HEK293T (cell line): ENCODE results near the gene MEI1.
"Not testable (repeated sequence)": the region's sequence is repeated elsewhere in the genome, so short reads cannot be mapped to it uniquely, and the experiment has no call there.

Experiments used
- CTCF ChIA-PET: fragments of 350-600 bp; formaldehyde crosslinking; extraction: SDS; loops from one replicate; lab custom pipeline; 2021; ENCODE audit warnings: antibody characterized with exemption, inconsistent platforms; lab: Yijun Ruan, JAX
- POLR2A ChIA-PET: fragments of 350-600 bp; formaldehyde crosslinking; extraction: SDS; loops from one replicate; lab custom pipeline; 2020; ENCODE audit warnings: antibody characterized with exemption, inconsistent platforms; lab: Yijun Ruan, JAX
- DNase-seq: peaks from one replicate; pipeline ENCODE4 v3.0.0; 2012; ENCODE audit warnings: mixed read lengths; ENCODE audit errors: extremely low spot score
- ARNT ChIP-seq: fragments of 450-650 bp; IDR thresholded peaks from 2 replicates; pipeline ENCODE4 v1.6.1; 2017; ENCODE audit warnings: mild to moderate bottlenecking
- BHLHE40 ChIP-seq: fragments of 450-650 bp; IDR thresholded peaks from 2 replicates; pipeline ENCODE4 v1.6.1; 2016; ENCODE audit warnings: mild to moderate bottlenecking, moderate library complexity, borderline replicate concordance
- CTBP1 ChIP-seq: fragments of 450-650 bp; IDR thresholded peaks from 2 replicates; pipeline ENCODE4 v1.6.1; 2016; ENCODE audit warnings: borderline replicate concordance
- ELF4 ChIP-seq: fragments of 450-650 bp; IDR thresholded peaks from 2 replicates; pipeline ENCODE4 v1.6.1; 2017; ENCODE audit warnings: antibody characterized with exemption
- FOXA1 ChIP-seq: fragments of 450-650 bp; IDR thresholded peaks from 2 replicates; pipeline ENCODE4 v1.6.1; 2016; ENCODE audit warnings: mild to moderate bottlenecking
- FOXK2 ChIP-seq: fragments of 450-650 bp; IDR thresholded peaks from 2 replicates; pipeline ENCODE4 v1.6.1; 2016; ENCODE audit warnings: mild to moderate bottlenecking
- FOXM1 ChIP-seq: fragments of 450-650 bp; IDR thresholded peaks from 2 replicates; pipeline ENCODE4 v1.6.1; 2017; ENCODE audit warnings: mild to moderate bottlenecking, borderline replicate concordance
- HDGF ChIP-seq: fragments of 450-650 bp; IDR thresholded peaks from 2 replicates; pipeline ENCODE4 v1.6.1; 2017; ENCODE audit warnings: antibody characterized with exemption, borderline replicate concordance
- L3MBTL2 ChIP-seq: fragments of 450-650 bp; conservative IDR thresholded peaks from 2 replicates; pipeline ENCODE4 v1.6.1; 2016; ENCODE audit warnings: mild to moderate bottlenecking
- LEF1 ChIP-seq: fragments of 450-650 bp; IDR thresholded peaks from 2 replicates; pipeline ENCODE4 v1.6.1; 2017; ENCODE audit warnings: mild to moderate bottlenecking, borderline replicate concordance
- NFRKB ChIP-seq: fragments of 450-650 bp; IDR thresholded peaks from 2 replicates; pipeline ENCODE4 v1.6.1; 2016; ENCODE audit warnings: mild to moderate bottlenecking, moderate library complexity
- SP1 ChIP-seq: fragments of 450-650 bp; IDR thresholded peaks from 2 replicates; pipeline ENCODE4 v1.6.1; 2017
- SUZ12 ChIP-seq: fragments of 450-650 bp; IDR thresholded peaks from 2 replicates; pipeline ENCODE4 v1.6.1; 2016; ENCODE audit warnings: mild to moderate bottlenecking
- TARDBP ChIP-seq: fragments of 450-650 bp; IDR thresholded peaks from 2 replicates; pipeline ENCODE4 v1.6.1; 2016
- ZNF384 ChIP-seq: fragments of 450-650 bp; IDR thresholded peaks from 2 replicates; pipeline ENCODE4 v1.6.1; 2016
- TF ChIP-seq, protein P1 (sequence below): fragments of 450-650 bp; IDR thresholded peaks from 2 replicates; pipeline ENCODE4 v1.6.1; 2016

Gene MEI1

DNA sequence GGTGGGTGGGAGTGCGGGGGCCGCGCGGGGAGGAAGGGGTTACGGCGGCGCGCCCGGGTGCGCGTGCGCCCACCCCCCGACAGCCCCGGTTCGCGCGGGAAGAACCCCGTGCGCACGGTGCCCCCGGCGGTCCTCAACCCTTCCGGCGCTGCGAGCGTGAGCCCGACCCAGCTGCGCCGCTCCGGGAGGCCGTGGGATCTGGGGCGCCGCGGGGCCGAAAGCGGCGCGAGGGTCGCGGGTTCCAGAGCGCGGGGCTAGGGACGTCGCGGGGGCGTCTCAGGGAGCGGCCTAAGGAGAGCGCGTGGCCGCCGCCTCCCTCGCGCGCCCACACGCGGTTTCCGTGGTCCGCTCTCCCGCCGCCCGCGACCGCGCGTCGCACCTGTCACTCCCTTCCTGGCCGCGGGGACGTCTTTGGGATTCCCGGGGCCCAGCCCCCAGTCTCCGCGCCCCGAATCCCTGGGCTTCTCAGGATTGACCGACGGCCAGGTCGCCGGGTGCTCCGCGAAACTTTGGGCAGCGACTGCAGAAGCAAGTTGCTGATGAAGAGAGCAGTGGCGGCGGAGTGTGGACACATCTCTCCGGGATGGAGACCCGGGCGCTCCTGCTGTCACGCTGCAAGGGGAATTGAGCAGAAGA, 134.2 kb downstream of the MEI1 start:
- DNase-seq = peak; percentile 35
- TF ChIP-seq ZNF384 (no peak), FOXM1 (no peak), ELF4 (no peak), L3MBTL2 (peak; percentile 63), ARNT (no peak)
- TF ChIP-seq, protein P1, sequence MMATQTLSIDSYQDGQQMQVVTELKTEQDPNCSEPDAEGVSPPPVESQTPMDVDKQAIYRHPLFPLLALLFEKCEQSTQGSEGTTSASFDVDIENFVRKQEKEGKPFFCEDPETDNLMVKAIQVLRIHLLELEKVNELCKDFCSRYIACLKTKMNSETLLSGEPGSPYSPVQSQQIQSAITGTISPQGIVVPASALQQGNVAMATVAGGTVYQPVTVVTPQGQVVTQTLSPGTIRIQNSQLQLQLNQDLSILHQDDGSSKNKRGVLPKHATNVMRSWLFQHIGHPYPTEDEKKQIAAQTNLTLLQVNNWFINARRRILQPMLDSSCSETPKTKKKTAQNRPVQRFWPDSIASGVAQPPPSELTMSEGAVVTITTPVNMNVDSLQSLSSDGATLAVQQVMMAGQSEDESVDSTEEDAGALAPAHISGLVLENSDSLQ = no peak
- ChIA-PET CTCF (interaction anchor here (0.6 to 1.4 kb wide), 3 partner anchors 24 to 108 kb away, joined by 3 to 6 read pairs (median 4); no protein-coding TSS in a partner anchor), POLR2A (interaction anchor here (0.7 to 3.5 kb wide), 17 partner anchors 8 to 452 kb away, joined by 3 to 35 read pairs (median 4); partner anchors contain the start of genes CCDC134, CENPM, SNU13 and TEF)

DNA sequence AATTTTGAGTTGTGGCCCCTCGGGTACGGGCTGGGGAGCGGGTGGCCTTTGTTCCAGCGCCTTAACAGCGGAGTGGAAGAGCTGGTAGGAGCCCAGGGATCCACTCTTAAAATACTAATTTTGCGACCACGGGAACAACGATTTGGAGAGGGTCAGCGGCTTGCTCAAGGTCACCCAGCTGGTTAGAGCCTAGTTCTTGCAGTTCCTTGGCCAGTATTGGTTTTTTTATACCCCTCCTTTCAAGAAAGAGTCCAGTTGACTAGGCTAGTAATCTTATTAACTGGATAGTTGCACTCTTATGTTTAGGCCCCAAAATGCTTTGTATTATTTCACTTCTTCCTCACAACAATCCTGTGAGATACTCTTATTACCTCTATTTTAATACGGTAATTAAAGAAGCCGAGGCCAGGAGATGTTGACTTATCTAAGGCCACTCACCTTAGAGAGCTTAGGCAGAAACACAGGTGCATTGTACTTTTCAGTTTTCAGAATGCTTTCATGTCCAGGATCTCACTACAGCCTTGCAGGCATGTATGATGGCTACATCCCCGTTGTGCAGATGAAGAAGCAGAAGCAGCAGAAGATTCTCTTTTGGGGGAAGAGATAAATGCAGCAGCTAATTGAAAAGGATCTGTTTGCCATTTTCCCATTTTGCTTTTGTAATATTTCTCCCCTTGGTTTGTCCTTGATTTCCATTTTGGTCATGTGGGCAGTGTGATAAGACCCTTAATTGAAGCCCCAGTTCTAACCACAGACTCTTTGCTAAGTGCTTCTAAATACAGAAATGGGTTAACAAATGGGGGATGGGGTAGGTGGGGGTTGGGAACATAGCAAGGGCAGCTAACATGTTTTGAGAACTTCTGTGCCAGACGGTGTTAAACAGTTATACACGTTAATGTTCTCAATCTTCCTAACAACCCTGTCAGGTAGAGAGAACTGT, 135.0 kb downstream of the MEI1 start:
- POLR2A ChIA-PET = interaction anchor here (0.9 to 1.5 kb wide), 2 partner anchors 34 to 167 kb away, joined by 7 to 9 read pairs; partner anchors contain the start of gene CCDC134
- TF ChIP-seq TARDBP = no peak
- no peak for TF ChIP-seq NFRKB
- TF ChIP-seq, protein P1 = no peak
- no peak for TF ChIP-seq L3MBTL2
- no peak for TF ChIP-seq FOXA1
- TF ChIP-seq LEF1 = no peak
- no peak for TF ChIP-seq ELF4
- no peak for TF ChIP-seq ZNF384
- TF ChIP-seq BHLHE40 = no peak
- no peak for TF ChIP-seq FOXM1
- no peak for TF ChIP-seq HDGF
- no peak for TF ChIP-seq CTBP1
- no peak for TF ChIP-seq SP1
- TF ChIP-seq FOXK2 = no peak
- TF ChIP-seq ARNT = no peak
- TF ChIP-seq SUZ12 = no peak
- CTCF ChIA-PET = no interaction called here
- DNase-seq = no peak

DNA sequence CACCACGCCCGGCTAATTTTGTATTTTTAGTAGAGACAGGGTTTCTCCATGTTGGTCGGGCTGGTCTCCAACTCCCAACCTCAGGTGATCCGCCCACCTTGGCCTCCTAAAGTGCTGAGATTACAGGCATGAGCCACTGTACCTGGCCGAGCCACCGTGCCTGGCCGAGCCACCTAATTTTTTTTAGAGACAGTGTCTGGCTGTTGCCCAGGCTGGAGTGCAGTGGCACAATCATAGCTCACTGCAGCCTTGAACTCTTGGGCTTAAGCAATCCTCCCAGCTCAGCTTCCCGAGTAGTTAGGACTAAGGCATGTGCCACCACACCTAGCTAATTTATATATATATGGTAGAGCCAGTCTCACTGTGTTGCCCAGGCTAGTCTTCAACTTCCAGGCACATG, 136.2 kb downstream of the MEI1 start:
- not testable (repeated sequence) for DNase-seq
- ChIA-PET CTCF (interaction anchor here (0.6 kb wide), 1 partner anchor 125 kb away, joined by 3 read pairs; no protein-coding TSS in a partner anchor), POLR2A (interaction anchor here (0.9 to 1.0 kb wide), 2 partner anchors 11 to 35 kb away, joined by 3 read pairs; partner anchors contain the start of gene CCDC134)

DNA sequence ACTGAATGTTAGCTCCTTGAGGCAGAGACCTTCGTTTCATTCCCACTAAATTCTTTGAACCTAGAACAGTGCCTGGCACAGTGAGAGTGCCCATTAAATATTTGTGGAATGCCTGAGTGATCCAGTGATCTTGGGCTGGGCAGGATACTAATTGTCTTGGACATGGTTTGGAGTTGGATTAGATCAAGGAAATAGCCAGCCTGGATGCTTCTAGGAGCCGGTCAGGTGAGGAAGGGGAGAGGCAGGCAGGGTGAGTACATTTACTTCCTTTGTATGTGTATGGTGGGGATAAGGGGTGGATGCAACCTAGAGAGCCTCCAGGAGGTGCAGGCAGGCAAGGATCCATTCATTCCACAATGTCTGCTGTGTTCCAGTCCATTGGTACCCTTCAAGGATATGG, 137.2 kb downstream of the MEI1 start:
- CTCF ChIA-PET = interaction anchor here (0.5 kb wide), 1 partner anchor 16 kb away, joined by 3 read pairs; no protein-coding TSS in a partner anchor
- POLR2A ChIA-PET = interaction anchor here (0.9 to 1.0 kb wide), 2 partner anchors 10 to 36 kb away, joined by 3 read pairs; partner anchors contain the start of gene CCDC134
- no peak for DNase-seq
- TF ChIP-seq CTBP1 = no peak
- no peak for TF ChIP-seq FOXK2
- no peak for TF ChIP-seq LEF1

DNA sequence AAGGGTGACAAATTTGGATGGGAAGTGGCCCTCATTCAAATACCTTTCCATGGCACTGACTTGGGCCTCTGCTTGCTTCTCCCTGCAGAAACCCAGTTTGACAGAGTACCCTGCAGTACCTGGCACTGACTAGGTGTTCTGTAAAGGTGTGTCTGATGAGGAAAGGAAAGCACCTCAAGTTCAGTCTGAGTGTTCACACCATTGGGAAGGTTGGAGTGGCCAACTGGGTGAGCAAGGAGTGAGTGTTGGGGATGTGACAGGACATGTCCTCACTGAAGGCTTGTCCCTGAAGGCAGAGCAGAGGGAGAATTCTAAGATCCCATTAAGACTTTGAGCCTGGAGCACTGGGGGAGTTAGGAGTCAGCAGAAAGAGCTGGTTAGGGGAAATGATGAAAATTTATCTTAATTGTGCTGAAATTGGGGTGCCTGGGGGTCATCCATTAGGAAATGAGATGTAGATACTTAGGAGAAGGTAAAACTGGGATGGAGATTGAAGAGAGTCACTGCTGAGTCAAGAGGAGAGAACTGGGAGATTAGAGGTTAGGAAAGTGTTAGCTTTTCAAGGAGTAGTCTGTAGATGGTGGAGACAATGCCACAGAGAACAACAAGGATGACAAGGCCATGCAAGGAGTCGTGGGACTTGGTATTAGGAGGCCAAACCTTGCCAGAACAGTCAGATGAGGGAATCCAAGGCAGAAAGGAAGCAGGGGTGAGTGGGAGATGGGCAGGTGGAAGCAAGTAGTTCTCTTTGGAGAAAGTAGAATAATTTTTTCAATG, 139.7 kb downstream of the MEI1 start:
- DNase-seq = no peak
- POLR2A ChIA-PET = interaction anchor here (1.4 kb wide), 1 partner anchor 38 kb away, joined by 6 read pairs; the partner anchor contains the start of gene CCDC134
- TF ChIP-seq NFRKB (no peak), ELF4 (no peak), L3MBTL2 (no peak), HDGF (no peak), SP1 (no peak), FOXA1 (no peak), FOXM1 (no peak), BHLHE40 (no peak), CTBP1 (no peak), ZNF384 (no peak), LEF1 (no peak), SUZ12 (no peak), FOXK2 (no peak), TARDBP (no peak), ARNT (no peak)
- TF ChIP-seq, protein P1 = no peak
- CTCF ChIA-PET = no interaction called here
